ENCODE data around the gene NEFH.

The NEFH gene

GRCh38 chr22:29503811-29504372, 23.9 kb downstream of the NEFH start:
- DNase-seq: no peak

- DNase-seq: no peak
Measured at GRCh38 chr22:29509298-29509697, 29.3 kb downstream of the NEFH start.

- no peak for DNase-seq
Measured at GRCh38 chr22:29509815-29510214, 29.8 kb downstream of the NEFH start.

- DNase-seq: no peak
Measured at GRCh38 chr22:29510542-29510941, 30.5 kb downstream of the NEFH start.

- DNase-seq: no peak
Measured at GRCh38 chr22:29511126-29511862, 31.3 kb downstream of the NEFH start.

- no peak for DNase-seq
Measured at GRCh38 chr22:29512031-29512430, 32.0 kb downstream of the NEFH start.

- no peak for DNase-seq
Measured at GRCh38 chr22:29517215-29517908, 37.3 kb downstream of the NEFH start.

GRCh38 chr22:29518427-29518826, 38.4 kb downstream of the NEFH start:
- DNase-seq: no peak

GRCh38 chr22:29519996-29520395, 40.0 kb downstream of the NEFH start:
- no peak for DNase-seq

GRCh38 chr22:29520851-29521250, 40.8 kb downstream of the NEFH start:
- DNase-seq: no peak

- no peak for DNase-seq
Measured at GRCh38 chr22:29521526-29521925, 41.5 kb downstream of the NEFH start.

GRCh38 chr22:29523761-29524160, 43.7 kb downstream of the NEFH start:
- no peak for DNase-seq

GRCh38 chr22:29524442-29525191, 44.6 kb downstream of the NEFH start:
- DNase-seq: no peak

GRCh38 chr22:29528144-29528543, 48.1 kb downstream of the NEFH start:
- DNase-seq: no peak

- DNase-seq: no peak
Measured at GRCh38 chr22:29530716-29531115, 50.7 kb downstream of the NEFH start.

GRCh38 chr22:29531419-29531818, 51.4 kb downstream of the NEFH start:
- DNase-seq: no peak

GRCh38 chr22:29536411-29536810, 56.4 kb downstream of the NEFH start:
- no peak for DNase-seq

- DNase-seq: no peak
Measured at GRCh38 chr22:29539105-29539504, 59.1 kb downstream of the NEFH start.
